ENCODE data around the gene DNAH2.

DNAH2 gene

GRCh38 chr17:7840875-7841274, 123.3 kb downstream of the DNAH2 start:
- DNase-seq: no peak

DNA sequence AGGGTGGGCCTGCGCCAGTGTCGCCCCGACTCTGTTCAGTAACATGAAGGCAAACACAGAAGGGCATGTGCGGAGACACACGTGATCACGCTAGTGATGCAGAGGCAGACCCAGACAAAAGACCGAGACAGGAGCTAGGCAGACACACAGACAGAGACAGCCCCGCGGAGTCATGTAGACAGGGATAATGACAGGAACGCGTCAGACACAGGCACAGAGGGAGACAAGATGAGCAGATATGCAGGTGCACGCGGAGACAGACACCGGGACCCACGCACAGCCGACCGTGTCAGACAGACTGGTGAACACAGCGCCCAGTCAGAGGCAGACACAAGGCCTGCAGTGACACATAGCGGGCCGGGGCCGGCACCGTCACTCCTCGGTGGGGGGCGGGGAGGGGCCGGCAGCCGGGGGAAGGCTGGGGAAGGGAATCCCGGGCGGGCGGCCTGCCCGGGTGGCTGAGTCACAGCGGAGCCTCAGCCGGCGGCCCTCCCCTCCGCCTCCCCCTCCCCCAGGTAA, 123.9 kb downstream of the DNAH2 start:
- no peak for DNase-seq

- DNase-seq: peak; percentile 63
Measured at GRCh38 chr17:7841915-7842379, 124.4 kb downstream of the DNAH2 start.

DNA sequence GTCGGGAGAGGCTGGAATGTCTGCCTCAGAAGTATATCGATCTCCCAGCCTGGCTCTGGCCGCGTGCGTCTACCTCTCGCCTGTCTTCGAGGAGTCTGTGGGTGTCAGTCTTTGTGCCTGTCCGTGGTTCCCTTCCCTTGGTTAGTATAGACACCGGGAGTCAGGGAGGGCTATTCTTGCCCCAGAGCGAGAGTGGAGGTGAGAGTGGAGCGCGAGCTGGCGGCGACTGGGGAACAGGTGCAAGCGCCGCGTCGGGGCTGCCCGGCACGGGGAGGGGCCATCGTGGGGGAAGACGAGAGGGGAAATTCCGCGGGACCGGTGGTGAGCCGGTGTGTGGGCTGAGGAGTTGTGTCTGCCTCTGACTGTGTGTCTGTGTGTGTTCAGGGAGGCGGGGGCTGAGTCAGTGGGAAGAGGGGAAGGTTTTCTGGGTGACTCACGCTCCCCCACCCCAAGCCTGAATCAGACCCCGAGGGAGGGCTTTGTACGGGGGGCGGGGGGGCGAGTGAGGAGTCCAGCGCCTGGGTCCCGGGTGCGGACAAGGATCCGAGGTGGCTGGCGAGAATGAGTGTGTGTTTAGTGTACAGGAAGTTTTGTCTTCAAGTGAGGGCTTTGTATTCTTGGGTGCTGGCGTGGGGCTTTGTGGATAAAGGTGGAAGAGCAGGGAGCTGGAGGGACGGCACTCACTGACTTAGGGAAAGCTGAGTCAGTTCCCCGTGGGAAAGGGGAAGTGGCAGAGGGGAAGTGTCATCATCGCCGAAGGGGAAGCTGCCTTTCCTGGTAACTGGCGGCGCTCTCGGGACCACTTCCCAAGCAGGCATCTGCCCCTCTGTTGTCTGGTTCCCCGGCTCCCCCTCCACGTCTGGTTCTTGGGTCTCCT, 125.1 kb downstream of the DNAH2 start:
- DNase-seq: no peak

DNA sequence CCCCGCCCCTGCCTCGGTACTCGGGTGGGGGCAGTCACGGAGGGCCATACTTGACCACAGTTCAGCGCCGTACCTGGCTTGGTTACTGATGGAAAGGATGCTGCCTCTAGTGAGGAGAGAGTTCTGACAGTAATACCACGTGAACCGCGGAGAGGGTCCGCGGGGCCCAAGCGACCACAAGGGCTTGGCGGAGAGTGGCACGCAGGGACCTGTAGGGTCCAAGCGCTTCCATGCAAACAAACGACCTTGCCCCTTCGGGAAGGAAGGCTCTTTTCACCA, 125.7 kb downstream of the DNAH2 start:
- no peak for DNase-seq

GRCh38 chr17:7843536-7844291, 126.2 kb downstream of the DNAH2 start:
- DNase-seq: peak; percentile 54

DNA sequence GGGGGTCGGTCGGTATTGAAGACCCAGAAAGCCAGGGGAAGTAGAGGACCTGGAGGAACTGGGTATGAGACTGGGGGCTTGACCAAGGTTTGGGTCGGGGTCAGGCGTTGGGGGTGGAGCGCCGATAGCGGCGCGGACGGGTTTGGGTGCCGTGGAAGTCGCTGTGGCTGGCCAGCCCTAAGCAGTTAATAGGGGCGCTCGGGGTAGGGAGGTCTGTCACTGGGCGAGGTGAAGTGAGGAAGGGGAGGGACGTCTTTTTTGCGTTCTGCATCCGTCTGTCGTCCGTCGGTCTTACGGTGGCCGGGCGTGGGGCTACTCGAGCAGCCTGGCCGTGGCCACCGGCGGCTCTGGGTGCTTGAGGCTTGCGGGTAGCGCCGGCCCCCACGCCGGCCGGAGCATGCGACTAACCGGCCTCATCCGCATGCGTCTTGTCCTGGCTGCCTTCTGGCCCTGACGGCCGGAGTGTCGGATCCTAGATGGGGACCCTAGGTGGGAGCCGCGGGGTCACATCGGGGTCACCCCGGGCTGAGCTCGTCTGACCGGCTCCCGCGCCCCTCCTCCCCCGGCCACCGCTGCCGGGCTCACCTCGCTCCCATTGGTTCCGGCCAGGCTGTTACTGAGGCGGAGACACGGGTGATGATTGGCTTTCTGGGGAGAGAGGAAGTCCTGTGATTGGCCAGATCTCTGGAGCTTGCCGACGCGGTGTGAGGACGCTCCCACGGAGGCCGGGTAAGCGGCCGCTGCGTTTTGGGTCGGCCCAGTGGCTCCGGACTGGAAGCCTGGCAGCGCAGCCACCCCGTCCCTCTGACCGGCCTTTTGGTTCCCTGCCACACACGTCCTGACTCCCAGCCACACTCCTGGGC, 127.0 kb downstream of the DNAH2 start:
- no peak for DNase-seq

DNA sequence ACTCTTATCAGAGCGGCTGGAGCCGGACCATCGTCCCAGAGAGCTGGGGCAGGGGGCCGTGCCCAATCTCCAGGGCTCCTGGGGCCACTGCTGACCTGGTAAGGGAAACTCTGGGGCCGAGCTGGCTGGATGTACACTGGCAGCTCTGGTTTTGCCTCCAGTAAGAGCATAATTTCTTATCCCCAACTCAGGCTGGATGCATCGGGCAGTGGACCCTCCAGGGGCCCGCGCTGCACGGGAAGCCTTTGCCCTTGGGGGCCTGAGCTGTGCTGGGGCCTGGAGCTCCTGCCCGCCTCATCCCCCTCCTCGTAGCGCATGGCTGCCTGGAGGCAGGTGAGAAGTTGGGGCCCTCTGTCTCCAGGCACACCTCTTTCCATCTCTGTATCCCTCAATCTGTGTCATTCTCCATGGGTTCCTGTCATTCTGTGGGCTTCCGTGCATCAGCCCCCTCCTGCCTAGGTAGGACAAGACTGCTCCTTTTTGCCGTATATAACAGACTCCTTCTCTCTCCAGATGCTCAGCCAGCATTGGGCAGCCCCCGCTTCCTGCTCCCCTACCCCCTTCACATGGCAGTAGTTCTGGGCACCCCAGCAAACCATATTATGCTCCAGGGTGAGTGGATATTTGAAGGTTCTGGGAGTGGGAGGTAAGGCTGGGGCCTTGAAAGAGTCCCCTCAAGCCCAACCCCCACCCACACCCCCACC, 128.0 kb downstream of the DNAH2 start:
- no peak for DNase-seq

DNA sequence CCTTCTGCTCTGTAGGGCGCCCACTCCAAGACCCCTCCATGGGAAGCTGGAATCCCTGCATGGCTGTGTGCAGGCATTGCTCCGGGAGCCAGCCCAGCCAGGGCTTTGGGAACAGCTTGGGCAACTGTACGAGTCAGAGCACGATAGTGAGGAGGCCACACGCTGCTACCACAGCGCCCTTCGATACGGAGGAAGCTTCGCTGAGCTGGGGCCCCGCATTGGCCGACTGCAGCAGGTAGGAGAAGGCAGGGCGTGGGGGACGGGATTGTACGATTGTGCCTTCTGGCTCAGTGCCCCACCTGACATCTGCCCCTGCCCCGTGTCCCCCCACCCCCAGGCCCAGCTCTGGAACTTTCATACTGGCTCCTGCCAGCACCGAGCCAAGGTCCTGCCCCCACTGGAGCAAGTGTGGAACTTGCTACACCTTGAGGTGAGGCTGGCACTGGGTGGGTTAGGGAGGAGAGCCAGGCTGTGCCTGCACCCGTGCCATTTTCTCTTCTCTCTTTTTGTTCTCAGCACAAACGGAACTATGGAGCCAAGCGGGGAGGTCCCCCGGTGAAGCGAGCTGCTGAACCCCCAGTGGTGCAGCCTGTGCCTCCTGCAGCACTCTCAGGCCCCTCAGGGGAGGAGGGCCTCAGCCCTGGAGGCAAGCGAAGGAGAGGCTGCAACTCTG, 128.7 kb downstream of the DNAH2 start:
- no peak for DNase-seq

DNA sequence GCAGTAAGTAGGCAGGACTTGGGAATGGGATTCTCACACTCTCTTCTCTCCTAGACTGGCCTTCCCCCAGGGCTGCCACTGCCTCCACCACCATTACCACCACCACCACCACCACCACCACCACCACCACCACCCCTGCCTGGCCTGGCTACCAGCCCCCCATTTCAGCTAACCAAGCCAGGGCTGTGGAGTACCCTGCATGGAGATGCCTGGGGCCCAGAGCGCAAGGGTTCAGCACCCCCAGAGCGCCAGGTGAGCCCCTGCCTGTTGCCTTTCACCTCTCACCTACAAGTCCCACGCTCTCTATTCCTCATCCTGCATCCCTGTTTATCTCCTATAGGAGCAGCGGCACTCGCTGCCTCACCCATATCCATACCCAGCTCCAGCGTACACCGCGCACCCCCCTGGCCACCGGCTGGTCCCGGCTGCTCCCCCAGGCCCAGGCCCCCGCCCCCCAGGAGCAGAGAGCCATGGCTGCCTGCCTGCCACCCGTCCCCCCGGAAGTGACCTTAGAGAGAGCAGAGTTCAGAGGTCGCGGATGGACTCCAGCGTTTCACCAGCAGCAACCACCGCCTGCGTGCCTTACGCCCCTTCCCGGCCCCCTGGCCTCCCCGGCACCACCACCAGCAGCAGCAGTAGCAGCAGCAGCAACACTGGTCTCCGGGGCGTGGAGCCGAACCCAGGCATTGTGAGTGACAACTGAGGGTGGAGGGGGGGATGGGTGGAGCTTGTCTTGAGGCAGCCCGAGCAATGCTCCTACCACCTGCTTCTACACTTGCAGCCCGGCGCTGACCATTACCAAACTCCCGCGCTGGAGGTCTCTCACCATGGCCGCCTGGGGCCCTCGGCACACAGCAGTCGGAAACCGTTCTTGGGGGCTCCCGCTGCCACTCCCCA, 129.5 kb downstream of the DNAH2 start:
- DNase-seq: no peak

GRCh38 chr17:7848131-7848579, 130.6 kb downstream of the DNAH2 start:
- no peak for DNase-seq

DNA sequence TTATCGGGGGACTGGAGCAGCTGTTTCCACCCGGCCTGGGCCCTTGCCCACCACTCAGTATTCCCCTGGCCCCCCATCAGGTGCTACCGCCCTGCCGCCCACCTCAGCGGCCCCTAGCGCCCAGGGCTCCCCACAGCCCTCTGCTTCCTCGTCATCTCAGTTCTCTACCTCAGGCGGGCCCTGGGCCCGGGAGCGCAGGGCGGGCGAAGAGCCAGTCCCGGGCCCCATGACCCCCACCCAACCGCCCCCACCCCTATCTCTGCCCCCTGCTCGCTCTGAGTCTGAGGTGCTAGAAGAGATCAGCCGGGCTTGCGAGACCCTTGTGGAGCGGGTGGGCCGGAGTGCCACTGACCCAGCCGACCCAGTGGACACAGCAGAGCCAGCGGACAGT, 131.2 kb downstream of the DNAH2 start:
- DNase-seq: no peak

- DNase-seq: no peak
Measured at GRCh38 chr17:7849130-7849750, 131.7 kb downstream of the DNAH2 start.

DNA sequence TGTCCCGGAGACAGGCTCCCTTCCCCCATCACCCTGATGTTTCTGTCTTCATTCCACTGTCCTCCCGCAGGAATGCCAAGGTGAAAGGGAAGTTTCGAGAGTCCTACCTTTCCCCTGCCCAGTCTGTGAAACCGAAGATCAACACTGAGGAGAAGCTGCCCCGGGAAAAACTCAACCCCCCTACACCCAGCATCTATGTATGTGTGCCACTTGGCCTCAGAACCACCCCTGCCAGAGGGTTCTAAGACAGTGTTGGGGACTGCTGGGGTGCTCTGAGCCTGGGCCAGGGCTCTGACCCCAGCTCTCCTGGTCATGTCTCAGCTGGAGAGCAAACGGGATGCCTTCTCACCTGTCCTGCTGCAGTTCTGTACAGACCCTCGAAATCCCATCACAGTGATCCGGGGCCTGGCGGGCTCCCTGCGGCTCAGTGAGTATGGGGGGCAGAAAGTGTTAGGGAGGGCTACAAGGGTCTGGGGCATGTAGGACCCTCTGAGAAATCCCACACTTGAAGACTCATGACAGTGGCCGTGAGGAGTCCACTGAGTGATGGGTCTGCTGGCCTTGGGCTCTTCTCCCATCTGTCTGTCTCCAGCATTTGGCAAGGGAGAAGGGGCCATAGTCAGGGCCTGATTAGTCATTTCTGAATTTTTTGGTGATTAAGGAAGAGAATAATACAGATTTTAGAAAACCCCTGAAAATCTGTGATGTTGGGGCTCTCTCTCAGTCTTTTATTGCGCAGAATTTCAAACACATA, 132.4 kb downstream of the DNAH2 start:
- DNase-seq: no peak

GRCh38 chr17:7850701-7851437, 133.3 kb downstream of the DNAH2 start:
- no peak for DNase-seq

- DNase-seq: peak; percentile 64
Measured at GRCh38 chr17:7851438-7852261, 134.1 kb downstream of the DNAH2 start.

- no peak for DNase-seq
Measured at GRCh38 chr17:7852262-7852670, 134.7 kb downstream of the DNAH2 start.

Measured in NCI-H2107 (cell line).